ENCODE results near the gene SCGB1C1.
"Not testable (repeated sequence)": the region's sequence is repeated elsewhere in the genome, so short reads cannot be mapped to it uniquely, and the experiment has no call there.

The SCGB1C1 gene

GRCh38 chr11:235997-236773 is 43.3 kb downstream of the SCGB1C1 start, which contains the start of gene SIRT3:
TSS of gene SIRT3 (minus strand) at chr11:236342. CDS start at chr11:236328, 14 bp downstream.
- WGBS, 2 experiments (ENCODE audit: insufficient coverage in 2 of 2): 0 to 1% methylated on average over 38 to 56 of the region's 70 CpGs
- H3K9me3 ChIP-seq (ENCODE audit: control insufficient read depth, low read length): no peaks in the 10 kb centered on the region
- peak within 1 kb of the TSS; percentile 95 for H3K27ac ChIP-seq (ENCODE audit: low read depth, low read length, severe bottlenecking)
- H3K4me3 ChIP-seq (ENCODE audit: extremely low read depth, insufficient read depth, low read length, poor library complexity, severe bottlenecking): peak within 1 kb of the TSS; percentile 100
- peaks cover 8% of the 10 kb centered on the region for H3K4me1 ChIP-seq (ENCODE audit: control insufficient read depth, insufficient read depth, low read length, poor library complexity, severe bottlenecking)
- H3K36me3 ChIP-seq (ENCODE audit: control insufficient read depth, insufficient read depth, low read length): peaks cover 22% of the 10 kb centered on the region

- Histone ChIP-seq H3K36me3 (ENCODE audit: control insufficient read depth, insufficient read depth, low read length) (peaks cover 31% of the 10 kb centered on the region), H3K4me3 (ENCODE audit: extremely low read depth, insufficient read depth, low read length, poor library complexity, severe bottlenecking) (peak within 1 kb of the TSS; percentile 100), H3K27ac (ENCODE audit: low read depth, low read length, severe bottlenecking) (peak within 1 kb of the TSS; percentile 95), H3K4me1 (ENCODE audit: control insufficient read depth, insufficient read depth, low read length, poor library complexity, severe bottlenecking) (peaks cover 8% of the 10 kb centered on the region), H3K9me3 (ENCODE audit: control insufficient read depth, low read length) (no peaks in the 10 kb centered on the region)
- 0% methylated on average over 54 to 55 of the region's 62 CpGs for WGBS, 2 experiments (ENCODE audit: insufficient coverage in 2 of 2)
Observed at GRCh38 chr11:236774-237767, 44.2 kb downstream of the SCGB1C1 start, which contains the start of gene PSMD13. TSS of gene PSMD13 (plus strand) at chr11:236976. CDS start at chr11:237050, 74 bp downstream.

- Histone ChIP-seq H3K36me3 (ENCODE audit: control insufficient read depth, insufficient read depth, low read length) (peaks cover 43% of the 10 kb centered on the region), H3K4me3 (ENCODE audit: extremely low read depth, insufficient read depth, low read length, poor library complexity, severe bottlenecking) (peak overlapping the region; percentile 100)
- H3K9me3 ChIP-seq (ENCODE audit: control insufficient read depth, low read length); H3K27ac ChIP-seq (ENCODE audit: low read depth, low read length, severe bottlenecking); H3K4me1 ChIP-seq (ENCODE audit: control insufficient read depth, insufficient read depth, low read length, poor library complexity, severe bottlenecking): not testable (repeated sequence)
- 90 to 92% methylated on average over 6 to 7 of the region's 7 CpGs for WGBS, 2 experiments (ENCODE audit: insufficient coverage in 2 of 2)
Observed at GRCh38 chr11:238346-238745, 45.5 kb downstream of the SCGB1C1 start.

GRCh38 chr11:240315-240714 is 47.4 kb downstream of the SCGB1C1 start:
- H3K9me3 ChIP-seq (ENCODE audit: control insufficient read depth, low read length): no peaks in the 10 kb centered on the region
- H3K4me1 ChIP-seq (ENCODE audit: control insufficient read depth, insufficient read depth, low read length, poor library complexity, severe bottlenecking): peaks cover 8% of the 10 kb centered on the region
- H3K27ac ChIP-seq (ENCODE audit: low read depth, low read length, severe bottlenecking): no peak overlapping the region
- WGBS, 2 experiments (ENCODE audit: insufficient coverage in 2 of 2): 80% methylated on average over 1 of the region's 1 CpG; no CpG with 5 or more reads in 1 of the 2 experiments
- no peak overlapping the region for H3K4me3 ChIP-seq (ENCODE audit: extremely low read depth, insufficient read depth, low read length, poor library complexity, severe bottlenecking)
- peaks cover 63% of the 10 kb centered on the region for H3K36me3 ChIP-seq (ENCODE audit: control insufficient read depth, insufficient read depth, low read length)

- H3K4me3 ChIP-seq (ENCODE audit: extremely low read depth, insufficient read depth, low read length, poor library complexity, severe bottlenecking): no peak overlapping the region
- peaks cover 8% of the 10 kb centered on the region for H3K4me1 ChIP-seq (ENCODE audit: control insufficient read depth, insufficient read depth, low read length, poor library complexity, severe bottlenecking)
- no peak overlapping the region for H3K27ac ChIP-seq (ENCODE audit: low read depth, low read length, severe bottlenecking)
- peaks cover 76% of the 10 kb centered on the region for H3K36me3 ChIP-seq (ENCODE audit: control insufficient read depth, insufficient read depth, low read length)
- no peaks in the 10 kb centered on the region for H3K9me3 ChIP-seq (ENCODE audit: control insufficient read depth, low read length)
- 95 to 99% methylated on average over 3 to 5 of the region's 5 CpGs for WGBS, 2 experiments (ENCODE audit: insufficient coverage in 2 of 2)
Observed at GRCh38 chr11:241634-242033, 48.8 kb downstream of the SCGB1C1 start.
